NCI-H128 (cell line): ENCODE measurements around the gene KHDRBS1.
"Not testable (repeated sequence)": the region's sequence is repeated elsewhere in the genome, so short reads cannot be mapped to it uniquely, and the experiment has no call there.

ENCODE experiments used
- DNase-seq: peaks from one replicate; lab custom pipeline; 2025; ENCODE audit not compliant: unreplicated experiment; lab: John Stamatoyannopoulos, UW

Gene KHDRBS1

GRCh38 chr1:32012709-32013385 lies 821 bp upstream of the KHDRBS1 start:
- DNase-seq: no peak

GRCh38 chr1:32014199-32014947 lies 705 bp downstream of the KHDRBS1 start:
- DNase-seq: peak; percentile 68

- DNase-seq: no peak
Measured at GRCh38 chr1:32014948-32015273, 1.2 kb downstream of the KHDRBS1 start.

GRCh38 chr1:32020339-32020738 lies 6.7 kb downstream of the KHDRBS1 start:
- no peak for DNase-seq

- not testable (repeated sequence) for DNase-seq
Measured at GRCh38 chr1:32021574-32022018, 7.9 kb downstream of the KHDRBS1 start.

GRCh38 chr1:32023351-32023750 lies 9.7 kb downstream of the KHDRBS1 start:
- DNase-seq: no peak

- no peak for DNase-seq
Measured at GRCh38 chr1:32025515-32025914, 11.8 kb downstream of the KHDRBS1 start.

GRCh38 chr1:32028746-32029145 lies 15.1 kb downstream of the KHDRBS1 start:
- DNase-seq: no peak

GRCh38 chr1:32031578-32032274 lies 18.1 kb downstream of the KHDRBS1 start:
- DNase-seq: no peak

GRCh38 chr1:32032275-32032615 lies 18.6 kb downstream of the KHDRBS1 start:
- no peak for DNase-seq

- DNase-seq: no peak
Measured at GRCh38 chr1:32035119-32035518, 21.5 kb downstream of the KHDRBS1 start.

- no peak for DNase-seq
Measured at GRCh38 chr1:32040711-32041110, 27.0 kb downstream of the KHDRBS1 start.

GRCh38 chr1:32042330-32042729 lies 28.7 kb downstream of the KHDRBS1 start:
- DNase-seq: no peak

GRCh38 chr1:32044234-32044633 lies 30.6 kb downstream of the KHDRBS1 start:
- no peak for DNase-seq

- DNase-seq: no peak
Measured at GRCh38 chr1:32045772-32046171, 32.1 kb downstream of the KHDRBS1 start.

GRCh38 chr1:32047701-32048100 lies 34.0 kb downstream of the KHDRBS1 start:
- DNase-seq: no peak

GRCh38 chr1:32048440-32048839 lies 34.8 kb downstream of the KHDRBS1 start:
- no peak for DNase-seq

GRCh38 chr1:32051706-32052105 lies 38.0 kb downstream of the KHDRBS1 start:
- DNase-seq: no peak

- DNase-seq: no peak
Measured at GRCh38 chr1:32052887-32053286, 39.2 kb downstream of the KHDRBS1 start.

GRCh38 chr1:32055416-32055815 lies 41.7 kb downstream of the KHDRBS1 start:
- no peak for DNase-seq

GRCh38 chr1:32056598-32056997 lies 42.9 kb downstream of the KHDRBS1 start:
- DNase-seq: no peak

- DNase-seq: no peak
Measured at GRCh38 chr1:32060914-32061313, 47.2 kb downstream of the KHDRBS1 start.
